SK-N-SH treated with all-trans-retinoic acid at 6 μM for 48 hours (cell line): Measurements from ENCODE around the gene RAPGEF4.
A peak's percentile ranks its signal among the peaks of the same experiment; 100 is the strongest.

Experiments used
- ATAC-seq: fragments of 200-7000 bp; cut with Tn5 transposase; 3 replicates; pipeline ENCODE4 v1.9.1; 2020; ENCODE audit warnings: mild to moderate bottlenecking, moderate library complexity
- ARNTL ChIP-seq: fragments of 450-650 bp; formaldehyde crosslinking; IDR thresholded peaks from 2 replicates; pipeline ENCODE4 v1.5.0; 2020; ENCODE audit warnings: low read depth, mild to moderate bottlenecking, moderate library complexity, borderline replicate concordance
- BACH2 ChIP-seq: fragments of 250-450 bp; sonication (Bioruptor Pico); IDR thresholded peaks from 2 replicates; pipeline ENCODE4 v1.9.0; 2021; ENCODE audit warnings: mild to moderate bottlenecking, borderline replicate concordance
- CREB5 ChIP-seq: fragments of 250-450 bp; sonication (Bioruptor Pico); IDR thresholded peaks from 2 replicates; pipeline ENCODE4 v1.5.1; 2020; ENCODE audit warnings: low read depth, mild to moderate bottlenecking, moderate library complexity
- CSDC2 ChIP-seq: fragments of 250-450 bp; sonication (Bioruptor Pico); IDR thresholded peaks from 2 replicates; pipeline ENCODE4 v1.5.0; 2020; ENCODE audit warnings: mild to moderate bottlenecking, moderate library complexity
- CSRNP3 ChIP-seq: fragments of 250-450 bp; sonication (Bioruptor Pico); IDR thresholded peaks from 2 replicates; pipeline ENCODE4 v1.5.1; 2021; ENCODE audit warnings: mild to moderate bottlenecking, moderate library complexity
- ESRRG ChIP-seq: fragments of 250-450 bp; sonication (Bioruptor Pico); IDR thresholded peaks from 2 replicates; pipeline ENCODE4 v1.6.1; 2021; ENCODE audit warnings: mild to moderate bottlenecking
- GLIS3 ChIP-seq: fragments of 250-450 bp; sonication (Bioruptor Pico); IDR thresholded peaks from 2 replicates; pipeline ENCODE4 v1.5.0; 2020; ENCODE audit warnings: mild to moderate bottlenecking, moderate library complexity
- OSR1 ChIP-seq: fragments of 250-450 bp; sonication (Bioruptor Pico); IDR thresholded peaks from 2 replicates; pipeline ENCODE4 v1.8.0; 2022; ENCODE audit warnings: moderate library complexity, mild to moderate bottlenecking, inconsistent platforms
- PATZ1 ChIP-seq: fragments of 250-450 bp; sonication (Bioruptor Pico); IDR thresholded peaks from 2 replicates; pipeline ENCODE4 v1.8.0; 2020; ENCODE audit warnings: mild to moderate bottlenecking, moderate library complexity, borderline replicate concordance
- PPARA ChIP-seq: fragments of 250-450 bp; sonication (Bioruptor Pico); IDR thresholded peaks from 2 replicates; pipeline ENCODE4 v1.5.0; 2020; ENCODE audit warnings: mild to moderate bottlenecking, borderline replicate concordance
- SNAI2 ChIP-seq: fragments of 250-450 bp; sonication (Bioruptor Pico); IDR thresholded peaks from 2 replicates; pipeline ENCODE4 v1.5.0; 2020; ENCODE audit warnings: mild to moderate bottlenecking, moderate library complexity
- TCF4 ChIP-seq: fragments of 250-450 bp; sonication (Bioruptor Pico); IDR thresholded peaks from 2 replicates; pipeline ENCODE4 v1.8.0; 2021; ENCODE audit warnings: mild to moderate bottlenecking, moderate library complexity, borderline replicate concordance
- TOX ChIP-seq: fragments of 250-450 bp; sonication (Bioruptor Pico); IDR thresholded peaks from 2 replicates; pipeline ENCODE4 v1.8.0; 2021; ENCODE audit warnings: mild to moderate bottlenecking, moderate library complexity, borderline replicate concordance
- TSHZ2 ChIP-seq: fragments of 250-450 bp; sonication (Bioruptor Pico); IDR thresholded peaks from 2 replicates; pipeline ENCODE4 v1.5.0; 2020; ENCODE audit warnings: mild to moderate bottlenecking, moderate library complexity
- ZC3H10 ChIP-seq: fragments of 250-450 bp; sonication (Bioruptor Pico); IDR thresholded peaks from 2 replicates; pipeline ENCODE4 v1.5.1; 2021; ENCODE audit warnings: mild to moderate bottlenecking, moderate library complexity
- ZFP3 ChIP-seq: fragments of 250-450 bp; sonication (Bioruptor Pico); IDR thresholded peaks from 2 replicates; pipeline ENCODE4 v1.5.0; 2020; ENCODE audit warnings: mild to moderate bottlenecking, moderate library complexity
- ZFP30 ChIP-seq: fragments of 450-650 bp; formaldehyde crosslinking; IDR thresholded peaks from 2 replicates; pipeline ENCODE4 v1.5.0; 2022; ENCODE audit warnings: mild to moderate bottlenecking, moderate library complexity
- ZNF565 ChIP-seq: fragments of 450-650 bp; formaldehyde crosslinking; conservative IDR thresholded peaks from 2 replicates; pipeline ENCODE4 v1.5.0; 2020; ENCODE audit warnings: low read depth, mild to moderate bottlenecking, moderate library complexity
- ZNF70 ChIP-seq: fragments of 450-650 bp; formaldehyde crosslinking; IDR thresholded peaks from 2 replicates; pipeline ENCODE4 v1.5.0; 2020; ENCODE audit warnings: mild to moderate bottlenecking, moderate library complexity
- ZNF8 ChIP-seq: fragments of 450-650 bp; formaldehyde crosslinking; IDR thresholded peaks from 2 replicates; pipeline ENCODE4 v1.5.0; 2020; ENCODE audit warnings: mild to moderate bottlenecking, moderate library complexity
- TF ChIP-seq, protein P1 (sequence below): fragments of 250-450 bp; sonication (Bioruptor Pico); IDR thresholded peaks from 2 replicates; pipeline ENCODE4 v1.8.0; 2021; ENCODE audit warnings: low read depth, mild to moderate bottlenecking, moderate library complexity, borderline replicate concordance

RAPGEF4 gene

DNA sequence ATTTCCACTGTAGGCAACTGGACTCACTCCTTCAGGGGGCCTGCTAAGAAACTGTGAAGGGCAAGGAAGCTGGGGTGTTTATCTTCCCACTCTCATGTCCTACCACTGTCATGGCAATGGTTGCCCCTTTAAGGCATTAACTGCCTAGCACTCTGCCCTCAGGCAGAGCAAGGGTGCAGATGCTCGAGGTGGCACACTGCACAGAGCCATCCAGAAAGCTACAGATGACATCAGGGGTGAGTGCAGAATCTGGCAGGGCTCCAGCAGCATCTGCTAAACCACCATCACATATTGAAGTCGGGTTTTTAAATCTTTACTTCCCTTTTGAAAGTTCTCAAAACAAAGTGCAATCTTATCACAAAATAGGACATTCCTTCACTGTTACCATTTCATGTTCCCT is 75.4 kb downstream of the RAPGEF4 start:
- TF ChIP-seq TCF4 (CRISPR knock-in tag): peak; percentile 54; the same call in 1 of the 2 replicates
- TF ChIP-seq ZNF8: no peak
- no peak; the same call in 2 of the 3 replicates for ATAC-seq

GRCh38 chr2:172812158-172812744 is 76.6 kb downstream of the RAPGEF4 start:
- no peak for TF ChIP-seq ZC3H10 (CRISPR knock-in tag)
- no peak for TF ChIP-seq CSRNP3
- no peak for TF ChIP-seq TCF4 (CRISPR knock-in tag)
- TF ChIP-seq, protein P1, sequence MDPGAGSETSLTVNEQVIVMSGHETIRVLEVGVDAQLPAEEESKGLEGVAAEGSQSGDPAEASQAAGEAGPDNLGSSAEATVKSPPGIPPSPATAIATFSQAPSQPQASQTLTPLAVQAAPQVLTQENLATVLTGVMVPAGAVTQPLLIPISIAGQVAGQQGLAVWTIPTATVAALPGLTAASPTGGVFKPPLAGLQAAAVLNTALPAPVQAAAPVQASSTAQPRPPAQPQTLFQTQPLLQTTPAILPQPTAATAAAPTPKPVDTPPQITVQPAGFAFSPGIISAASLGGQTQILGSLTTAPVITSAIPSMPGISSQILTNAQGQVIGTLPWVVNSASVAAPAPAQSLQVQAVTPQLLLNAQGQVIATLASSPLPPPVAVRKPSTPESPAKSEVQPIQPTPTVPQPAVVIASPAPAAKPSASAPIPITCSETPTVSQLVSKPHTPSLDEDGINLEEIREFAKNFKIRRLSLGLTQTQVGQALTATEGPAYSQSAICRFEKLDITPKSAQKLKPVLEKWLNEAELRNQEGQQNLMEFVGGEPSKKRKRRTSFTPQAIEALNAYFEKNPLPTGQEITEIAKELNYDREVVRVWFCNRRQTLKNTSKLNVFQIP (CRISPR knock-in tag): no peak
- no peak for TF ChIP-seq ARNTL (CRISPR knock-in tag)
- TF ChIP-seq CREB5 (CRISPR knock-in tag): no peak
- TF ChIP-seq ZFP3: no peak
- no peak for TF ChIP-seq CSDC2
- no peak for TF ChIP-seq ZFP30 (CRISPR knock-in tag)
- no peak for TF ChIP-seq BACH2
- TF ChIP-seq ESRRG (CRISPR knock-in tag): no peak
- no peak for TF ChIP-seq ZNF70
- no peak for TF ChIP-seq ZNF565 (CRISPR knock-in tag)
- TF ChIP-seq PPARA (CRISPR knock-in tag): no peak
- TF ChIP-seq TSHZ2 (CRISPR knock-in tag): no peak
- TF ChIP-seq SNAI2: no peak
- no peak for TF ChIP-seq OSR1
- TF ChIP-seq TOX (CRISPR knock-in tag): no peak
- no peak for ATAC-seq

- peak; percentile 92 for ATAC-seq
- TF ChIP-seq TSHZ2 (CRISPR knock-in tag): no peak
- no peak for TF ChIP-seq SNAI2
- TF ChIP-seq PATZ1: no peak
- no peak for TF ChIP-seq OSR1
- no peak for TF ChIP-seq ZNF8
- no peak for TF ChIP-seq TCF4 (CRISPR knock-in tag)
- TF ChIP-seq CREB5 (CRISPR knock-in tag): no peak
- TF ChIP-seq CSDC2: no peak
- TF ChIP-seq BACH2: no peak
- no peak for TF ChIP-seq ZFP30 (CRISPR knock-in tag)
- no peak for TF ChIP-seq GLIS3 (CRISPR knock-in tag)
- TF ChIP-seq CSRNP3: no peak
- no peak for TF ChIP-seq ESRRG (CRISPR knock-in tag)
Observed at GRCh38 chr2:172813314-172813888, 77.8 kb downstream of the RAPGEF4 start.
